GM12878 (cell line): ENCODE data around the gene CREBBP. TPM values are rescaled to one million over a fixed set of nuclear protein-coding genes. Genes with fewer than 3 reads are reported as not detected.

Experiments
- ATF7 ChIP-seq: fragments of 450-650 bp; IDR thresholded peaks from 2 replicates; pipeline ENCODE4 v1.6.1; 2016; ENCODE audit warnings: low read depth, mild to moderate bottlenecking
- CBX3 ChIP-seq: fragments of 200-600 bp; sonication (generic); IDR thresholded peaks from 2 replicates; pipeline ENCODE4 v1.6.1; 2016; ENCODE audit warnings: low read depth, borderline replicate concordance
- CEBPB ChIP-seq, 2 experiments: fragments of 150-350 bp in 1 of 2; IDR thresholded peaks; 2 replicates each; pipeline ENCODE4 v1.6.1; 2012 to 2014; ENCODE audit warnings: low read depth in 2 of 2, low read length in 2 of 2, borderline replicate concordance in 1 of 2, inconsistent platforms in 1 of 2
- FOS ChIP-seq: IDR thresholded peaks from 3 replicates; pipeline ENCODE4 v1.6.1; 2011; ENCODE audit warnings: borderline replicate concordance; ENCODE audit not compliant: insufficient read length; ENCODE audit errors: extremely low read depth
- GABPA ChIP-seq: IDR thresholded peaks from 2 replicates; pipeline ENCODE4 v1.6.1; 2014; ENCODE audit warnings: antibody characterized with exemption, low read depth, mild to moderate bottlenecking, inconsistent platforms
- GATAD2B ChIP-seq: fragments of 450-650 bp; conservative IDR thresholded peaks from 2 replicates; pipeline ENCODE4 v1.6.1; 2017; ENCODE audit warnings: low read depth, mild to moderate bottlenecking, moderate library complexity
- MEF2A ChIP-seq: IDR thresholded peaks from 2 replicates; pipeline ENCODE4 v1.6.1; 2011; ENCODE audit warnings: low read depth, mild to moderate bottlenecking, low read length, moderate library complexity; ENCODE audit not compliant: insufficient read depth
- MEF2B ChIP-seq: fragments of 450-650 bp; IDR thresholded peaks from 2 replicates; pipeline ENCODE4 v1.6.1; 2018; ENCODE audit warnings: mild to moderate bottlenecking, moderate library complexity; ENCODE audit not compliant: partially characterized antibody, poor library complexity, severe bottlenecking
- MYC ChIP-seq: IDR thresholded peaks from 2 replicates; pipeline ENCODE4 v1.6.1; 2011; ENCODE audit warnings: mild to moderate bottlenecking, low read length, moderate library complexity, inconsistent platforms; ENCODE audit not compliant: insufficient read depth, insufficient replicate concordance, insufficient read length, severe bottlenecking
- RCOR1 ChIP-seq: conservative IDR thresholded peaks from 2 replicates; pipeline ENCODE4 v1.6.1; 2012; ENCODE audit warnings: low read depth, low read length, improper control_type of control experiment
- SMAD1 ChIP-seq: fragments of 450-650 bp; IDR thresholded peaks from 2 replicates; pipeline ENCODE4 v1.6.1; 2018; ENCODE audit warnings: mild to moderate bottlenecking, low read depth; ENCODE audit not compliant: partially characterized antibody
- STAT1 ChIP-seq: fragments of 450-650 bp; conservative IDR thresholded peaks from 2 replicates; pipeline ENCODE4 v1.6.1; 2014; ENCODE audit warnings: antibody characterized with exemption, mild to moderate bottlenecking
- polyA plus RNA-seq, 11 experiments: library from polyadenylated mRNA; depleted of rRNA in 4 of 11; unstranded in 6 of 11; stranded (reverse) in 5 of 11; fragments of >200 nt; fragmentation: Nextera tagmentation in 4 of 11; fragmentation: Illumina TruSeq in 1 of 11; extraction: Ambion mirVana in 4 of 11; extraction: Trizol in 1 of 11; gene quantifications; 1 replicate in 1 of 11; 2 replicates in 10 of 11; pipeline versions ENCODE4 v1.2.1 to v1.2.3, GENCODE V29; 2011 to 2016; ENCODE audit warnings: inconsistent platforms in 2 of 11, missing spikeins in 2 of 11, low read depth in 1 of 11
- total RNA-seq, 4 experiments: library from RNA; depleted of rRNA in 3 of 4; stranded (reverse); fragments of >200 nt in 3 of 4; fragmentation: Illumina TruSeq in 1 of 4; extraction: Trizol in 1 of 4; gene quantifications; 2 replicates each; pipeline versions ENCODE4 v1.2.1 to v1.2.3, GENCODE V29; 2013 to 2021
- TF ChIP-seq, protein P1 (sequence below): fragments of 450-650 bp; conservative IDR thresholded peaks from 2 replicates; pipeline ENCODE4 v1.6.1; 2017; ENCODE audit warnings: mild to moderate bottlenecking, moderate library complexity
- TF ChIP-seq, protein P2 (sequence below): IDR thresholded peaks from 2 replicates; pipeline ENCODE4 v1.6.1; 2012; ENCODE audit warnings: mild to moderate bottlenecking, low read depth, low read length
- TF ChIP-seq, protein P3 (sequence below): fragments of 450-650 bp; IDR thresholded peaks from 2 replicates; pipeline ENCODE4 v1.6.1; 2017; ENCODE audit warnings: mild to moderate bottlenecking, moderate library complexity
- TF ChIP-seq, protein P4 (sequence below): fragments of 450-650 bp; IDR thresholded peaks from 2 replicates; pipeline ENCODE4 v1.6.1; 2018; ENCODE audit warnings: borderline replicate concordance, mild to moderate bottlenecking; ENCODE audit not compliant: partially characterized antibody

The CREBBP gene
- total and polyA plus RNA-seq, 10 of the 15 experiments (the other 5 are each of a cell fraction or from before 2014, with no cell fraction given): 3.4 to 32.7 (median 7.9) TPM

DNA sequence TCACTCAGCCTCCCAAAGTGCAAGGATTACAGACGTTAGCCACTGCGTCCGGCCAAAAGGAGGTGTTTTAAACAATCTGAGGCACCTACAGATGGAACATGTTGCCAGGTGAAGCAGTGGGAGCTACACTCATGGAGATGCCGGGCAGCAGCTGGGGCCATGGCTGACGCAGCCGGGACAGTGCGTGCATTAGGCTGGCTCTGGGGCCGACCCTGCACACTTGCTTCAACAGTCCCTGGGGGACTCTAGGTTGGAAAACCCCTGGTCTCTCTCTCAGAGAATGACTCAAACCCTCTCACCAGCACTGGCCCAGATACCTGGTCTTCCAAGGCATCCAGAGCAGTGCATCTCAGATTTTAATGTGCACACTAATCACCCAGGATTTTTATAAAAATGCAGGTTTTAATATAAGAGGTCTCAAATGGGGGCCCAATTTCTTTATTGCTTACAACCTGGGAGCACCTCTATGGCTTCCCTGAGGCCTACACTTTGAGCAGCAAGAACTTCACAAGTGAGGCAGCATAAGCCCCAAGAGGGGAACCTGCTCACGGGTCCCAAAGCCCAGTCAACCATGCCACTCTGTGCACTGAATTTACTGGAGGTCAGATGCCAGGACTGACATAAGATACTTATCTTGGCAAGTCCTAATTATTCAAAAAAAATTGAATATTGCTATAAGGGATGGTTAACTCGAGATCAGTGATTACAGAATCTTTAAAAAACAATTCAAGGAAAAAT lies 92.4 kb downstream of the CREBBP start (continued):
- TF ChIP-seq FOS (no peak), MEF2B (peak; percentile 95), SMAD1 (no peak), GATAD2B (peak; percentile 69), STAT1 (no peak), MEF2A (no peak), CBX3 (no peak), GABPA (no peak), ATF7 (0 out of 2 replicates have a peak, but pooled peaks have one; percentile 22), MYC (no peak), RCOR1 (no peak), CEBPB (IDR thresholded peaks at IDR 0.05; ENCODE audit: borderline replicate concordance in 1 of 2, low read depth in 2 of 2, low read length in 2 of 2) (no peak)
- TF ChIP-seq, protein P1, sequence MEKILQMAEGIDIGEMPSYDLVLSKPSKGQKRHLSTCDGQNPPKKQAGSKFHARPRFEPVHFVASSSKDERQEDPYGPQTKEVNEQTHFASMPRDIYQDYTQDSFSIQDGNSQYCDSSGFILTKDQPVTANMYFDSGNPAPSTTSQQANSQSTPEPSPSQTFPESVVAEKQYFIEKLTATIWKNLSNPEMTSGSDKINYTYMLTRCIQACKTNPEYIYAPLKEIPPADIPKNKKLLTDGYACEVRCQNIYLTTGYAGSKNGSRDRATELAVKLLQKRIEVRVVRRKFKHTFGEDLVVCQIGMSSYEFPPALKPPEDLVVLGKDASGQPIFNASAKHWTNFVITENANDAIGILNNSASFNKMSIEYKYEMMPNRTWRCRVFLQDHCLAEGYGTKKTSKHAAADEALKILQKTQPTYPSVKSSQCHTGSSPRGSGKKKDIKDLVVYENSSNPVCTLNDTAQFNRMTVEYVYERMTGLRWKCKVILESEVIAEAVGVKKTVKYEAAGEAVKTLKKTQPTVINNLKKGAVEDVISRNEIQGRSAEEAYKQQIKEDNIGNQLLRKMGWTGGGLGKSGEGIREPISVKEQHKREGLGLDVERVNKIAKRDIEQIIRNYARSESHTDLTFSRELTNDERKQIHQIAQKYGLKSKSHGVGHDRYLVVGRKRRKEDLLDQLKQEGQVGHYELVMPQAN: no peak
- TF ChIP-seq, protein P2, sequence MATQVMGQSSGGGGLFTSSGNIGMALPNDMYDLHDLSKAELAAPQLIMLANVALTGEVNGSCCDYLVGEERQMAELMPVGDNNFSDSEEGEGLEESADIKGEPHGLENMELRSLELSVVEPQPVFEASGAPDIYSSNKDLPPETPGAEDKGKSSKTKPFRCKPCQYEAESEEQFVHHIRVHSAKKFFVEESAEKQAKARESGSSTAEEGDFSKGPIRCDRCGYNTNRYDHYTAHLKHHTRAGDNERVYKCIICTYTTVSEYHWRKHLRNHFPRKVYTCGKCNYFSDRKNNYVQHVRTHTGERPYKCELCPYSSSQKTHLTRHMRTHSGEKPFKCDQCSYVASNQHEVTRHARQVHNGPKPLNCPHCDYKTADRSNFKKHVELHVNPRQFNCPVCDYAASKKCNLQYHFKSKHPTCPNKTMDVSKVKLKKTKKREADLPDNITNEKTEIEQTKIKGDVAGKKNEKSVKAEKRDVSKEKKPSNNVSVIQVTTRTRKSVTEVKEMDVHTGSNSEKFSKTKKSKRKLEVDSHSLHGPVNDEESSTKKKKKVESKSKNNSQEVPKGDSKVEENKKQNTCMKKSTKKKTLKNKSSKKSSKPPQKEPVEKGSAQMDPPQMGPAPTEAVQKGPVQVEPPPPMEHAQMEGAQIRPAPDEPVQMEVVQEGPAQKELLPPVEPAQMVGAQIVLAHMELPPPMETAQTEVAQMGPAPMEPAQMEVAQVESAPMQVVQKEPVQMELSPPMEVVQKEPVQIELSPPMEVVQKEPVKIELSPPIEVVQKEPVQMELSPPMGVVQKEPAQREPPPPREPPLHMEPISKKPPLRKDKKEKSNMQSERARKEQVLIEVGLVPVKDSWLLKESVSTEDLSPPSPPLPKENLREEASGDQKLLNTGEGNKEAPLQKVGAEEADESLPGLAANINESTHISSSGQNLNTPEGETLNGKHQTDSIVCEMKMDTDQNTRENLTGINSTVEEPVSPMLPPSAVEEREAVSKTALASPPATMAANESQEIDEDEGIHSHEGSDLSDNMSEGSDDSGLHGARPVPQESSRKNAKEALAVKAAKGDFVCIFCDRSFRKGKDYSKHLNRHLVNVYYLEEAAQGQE: no peak
- TF ChIP-seq, protein P3, sequence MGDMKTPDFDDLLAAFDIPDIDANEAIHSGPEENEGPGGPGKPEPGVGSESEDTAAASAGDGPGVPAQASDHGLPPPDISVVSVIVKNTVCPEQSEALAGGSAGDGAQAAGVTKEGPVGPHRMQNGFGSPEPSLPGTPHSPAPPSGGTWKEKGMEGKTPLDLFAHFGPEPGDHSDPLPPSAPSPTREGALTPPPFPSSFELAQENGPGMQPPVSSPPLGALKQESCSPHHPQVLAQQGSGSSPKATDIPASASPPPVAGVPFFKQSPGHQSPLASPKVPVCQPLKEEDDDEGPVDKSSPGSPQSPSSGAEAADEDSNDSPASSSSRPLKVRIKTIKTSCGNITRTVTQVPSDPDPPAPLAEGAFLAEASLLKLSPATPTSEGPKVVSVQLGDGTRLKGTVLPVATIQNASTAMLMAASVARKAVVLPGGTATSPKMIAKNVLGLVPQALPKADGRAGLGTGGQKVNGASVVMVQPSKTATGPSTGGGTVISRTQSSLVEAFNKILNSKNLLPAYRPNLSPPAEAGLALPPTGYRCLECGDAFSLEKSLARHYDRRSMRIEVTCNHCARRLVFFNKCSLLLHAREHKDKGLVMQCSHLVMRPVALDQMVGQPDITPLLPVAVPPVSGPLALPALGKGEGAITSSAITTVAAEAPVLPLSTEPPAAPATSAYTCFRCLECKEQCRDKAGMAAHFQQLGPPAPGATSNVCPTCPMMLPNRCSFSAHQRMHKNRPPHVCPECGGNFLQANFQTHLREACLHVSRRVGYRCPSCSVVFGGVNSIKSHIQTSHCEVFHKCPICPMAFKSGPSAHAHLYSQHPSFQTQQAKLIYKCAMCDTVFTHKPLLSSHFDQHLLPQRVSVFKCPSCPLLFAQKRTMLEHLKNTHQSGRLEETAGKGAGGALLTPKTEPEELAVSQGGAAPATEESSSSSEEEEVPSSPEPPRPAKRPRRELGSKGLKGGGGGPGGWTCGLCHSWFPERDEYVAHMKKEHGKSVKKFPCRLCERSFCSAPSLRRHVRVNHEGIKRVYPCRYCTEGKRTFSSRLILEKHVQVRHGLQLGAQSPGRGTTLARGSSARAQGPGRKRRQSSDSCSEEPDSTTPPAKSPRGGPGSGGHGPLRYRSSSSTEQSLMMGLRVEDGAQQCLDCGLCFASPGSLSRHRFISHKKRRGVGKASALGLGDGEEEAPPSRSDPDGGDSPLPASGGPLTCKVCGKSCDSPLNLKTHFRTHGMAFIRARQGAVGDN: peak; percentile 58; the same call in 1 of the 2 replicates
- TF ChIP-seq, protein P4, sequence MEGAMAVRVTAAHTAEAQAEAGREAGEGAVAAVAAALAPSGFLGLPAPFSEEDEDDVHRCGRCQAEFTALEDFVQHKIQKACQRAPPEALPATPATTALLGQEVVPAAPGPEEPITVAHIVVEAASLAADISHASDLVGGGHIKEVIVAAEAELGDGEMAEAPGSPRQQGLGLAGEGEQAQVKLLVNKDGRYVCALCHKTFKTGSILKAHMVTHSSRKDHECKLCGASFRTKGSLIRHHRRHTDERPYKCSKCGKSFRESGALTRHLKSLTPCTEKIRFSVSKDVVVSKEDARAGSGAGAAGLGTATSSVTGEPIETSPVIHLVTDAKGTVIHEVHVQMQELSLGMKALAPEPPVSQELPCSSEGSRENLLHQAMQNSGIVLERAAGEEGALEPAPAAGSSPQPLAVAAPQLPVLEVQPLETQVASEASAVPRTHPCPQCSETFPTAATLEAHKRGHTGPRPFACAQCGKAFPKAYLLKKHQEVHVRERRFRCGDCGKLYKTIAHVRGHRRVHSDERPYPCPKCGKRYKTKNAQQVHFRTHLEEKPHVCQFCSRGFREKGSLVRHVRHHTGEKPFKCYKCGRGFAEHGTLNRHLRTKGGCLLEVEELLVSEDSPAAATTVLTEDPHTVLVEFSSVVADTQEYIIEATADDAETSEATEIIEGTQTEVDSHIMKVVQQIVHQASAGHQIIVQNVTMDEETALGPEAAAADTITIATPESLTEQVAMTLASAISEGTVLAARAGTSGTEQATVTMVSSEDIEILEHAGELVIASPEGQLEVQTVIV: no peak
